ENCODE measurements around the gene PARD3.

Gene PARD3

DNA sequence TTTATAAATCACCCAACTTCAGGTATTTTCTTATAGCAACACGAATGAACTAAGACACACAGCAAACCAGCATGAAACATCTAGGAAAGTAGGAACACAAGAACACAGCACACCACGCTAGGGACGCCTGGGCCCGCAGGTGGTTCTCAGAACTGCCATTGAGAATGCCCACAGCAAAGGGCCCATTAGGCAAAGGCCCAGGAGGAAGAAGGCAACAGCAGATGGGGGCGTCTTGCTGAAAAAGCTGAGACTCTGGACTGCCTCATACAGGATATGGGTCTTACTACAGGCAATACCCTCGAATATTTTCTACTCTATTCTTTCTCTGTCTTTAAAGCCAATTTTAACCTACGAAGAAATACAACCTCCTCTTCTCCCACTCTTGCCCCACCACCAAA lies 77.3 kb downstream of the PARD3 start:
- Histone ChIP-seq H3K4me3 (replicated peaks; ENCODE audit: low read depth, low read length) (no peak overlapping the region), H3K27me3 (replicated peaks; ENCODE audit: control insufficient read depth, insufficient read depth, low read length) (no peaks in the 10 kb centered on the region; the same call in 1 of the 2 replicates), H3K36me3 (ENCODE audit: control insufficient read depth, insufficient read depth, low read length) (no peaks in the 10 kb centered on the region)
- TF ChIP-seq, protein P1, sequence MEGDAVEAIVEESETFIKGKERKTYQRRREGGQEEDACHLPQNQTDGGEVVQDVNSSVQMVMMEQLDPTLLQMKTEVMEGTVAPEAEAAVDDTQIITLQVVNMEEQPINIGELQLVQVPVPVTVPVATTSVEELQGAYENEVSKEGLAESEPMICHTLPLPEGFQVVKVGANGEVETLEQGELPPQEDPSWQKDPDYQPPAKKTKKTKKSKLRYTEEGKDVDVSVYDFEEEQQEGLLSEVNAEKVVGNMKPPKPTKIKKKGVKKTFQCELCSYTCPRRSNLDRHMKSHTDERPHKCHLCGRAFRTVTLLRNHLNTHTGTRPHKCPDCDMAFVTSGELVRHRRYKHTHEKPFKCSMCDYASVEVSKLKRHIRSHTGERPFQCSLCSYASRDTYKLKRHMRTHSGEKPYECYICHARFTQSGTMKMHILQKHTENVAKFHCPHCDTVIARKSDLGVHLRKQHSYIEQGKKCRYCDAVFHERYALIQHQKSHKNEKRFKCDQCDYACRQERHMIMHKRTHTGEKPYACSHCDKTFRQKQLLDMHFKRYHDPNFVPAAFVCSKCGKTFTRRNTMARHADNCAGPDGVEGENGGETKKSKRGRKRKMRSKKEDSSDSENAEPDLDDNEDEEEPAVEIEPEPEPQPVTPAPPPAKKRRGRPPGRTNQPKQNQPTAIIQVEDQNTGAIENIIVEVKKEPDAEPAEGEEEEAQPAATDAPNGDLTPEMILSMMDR (IDR thresholded peaks at IDR 0.05; ENCODE audit: insufficient read depth, low read length, poor library complexity, severe bottlenecking) = no peak
- no peak for DNase-seq (ENCODE audit: extremely low read depth, insufficient read length)

DNA sequence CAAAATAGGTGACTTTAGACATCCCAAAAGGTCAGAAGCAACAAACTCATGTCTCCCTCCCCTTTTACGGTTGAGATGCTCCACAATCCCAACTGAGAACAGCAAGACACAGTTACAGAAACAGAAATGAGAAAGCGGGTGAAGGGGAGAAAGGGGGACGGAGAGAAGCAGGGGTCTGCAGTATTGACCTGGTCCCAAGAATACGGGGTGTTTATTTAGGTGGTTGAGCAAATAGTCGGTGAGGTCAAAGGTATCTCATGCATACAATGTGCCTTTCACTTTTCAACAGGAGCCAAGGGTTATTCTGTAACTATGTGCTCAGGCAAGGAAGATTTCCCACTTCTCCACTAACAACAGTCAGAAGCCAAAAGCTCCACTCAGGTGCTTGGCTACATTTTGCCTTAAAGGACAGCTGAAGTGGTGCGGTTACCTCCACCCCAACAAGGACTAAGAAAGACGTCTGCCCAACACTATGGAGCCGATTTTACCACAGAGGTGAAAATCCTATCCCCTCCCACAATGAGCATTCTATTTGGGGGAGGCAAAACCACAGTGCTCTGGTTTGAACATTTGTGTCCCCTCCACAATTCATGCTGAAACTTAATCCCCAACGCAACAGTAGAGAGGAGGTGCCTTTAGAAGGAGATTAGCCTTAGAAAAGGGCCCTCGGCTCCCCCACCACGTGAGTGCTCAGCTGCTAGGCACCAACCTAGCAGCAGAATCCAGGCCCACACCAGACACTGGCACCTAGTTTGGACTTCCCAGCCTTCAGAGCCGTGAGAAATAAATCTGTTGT lies 77.9 kb downstream of the PARD3 start:
- DNase-seq (ENCODE audit: extremely low read depth, insufficient read length) = no peak
- TF ChIP-seq, protein P1 (IDR thresholded peaks at IDR 0.05; ENCODE audit: insufficient read depth, low read length, poor library complexity, severe bottlenecking) = no peak
- Histone ChIP-seq H3K4me3 (replicated peaks; ENCODE audit: low read depth, low read length) (no peak overlapping the region), H3K36me3 (ENCODE audit: control insufficient read depth, insufficient read depth, low read length) (no peaks in the 10 kb centered on the region), H3K27me3 (replicated peaks; ENCODE audit: control insufficient read depth, insufficient read depth, low read length) (no peaks in the 10 kb centered on the region; the same call in 1 of the 2 replicates)

DNA sequence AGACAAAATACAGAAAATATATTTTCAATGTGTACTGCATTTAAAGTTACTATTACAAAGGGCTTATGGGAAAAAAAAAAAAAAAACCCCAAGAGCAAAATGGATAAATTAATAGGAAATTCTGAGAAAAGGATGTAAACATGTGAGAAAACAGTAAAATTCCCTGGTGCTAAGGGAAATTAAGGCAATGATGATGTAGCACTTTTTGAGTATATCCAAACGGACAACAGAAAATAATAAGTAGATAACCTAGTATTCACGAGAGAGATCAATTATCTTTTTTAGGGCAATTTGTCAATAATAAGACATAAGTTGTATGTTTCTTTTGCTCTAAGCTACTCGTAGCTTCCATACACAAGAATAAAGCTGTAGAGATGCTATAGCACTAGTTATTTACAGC lies 80.2 kb downstream of the PARD3 start:
- Histone ChIP-seq H3K36me3 (ENCODE audit: control insufficient read depth, insufficient read depth, low read length) (no peaks in the 10 kb centered on the region), H3K4me3 (replicated peaks; ENCODE audit: low read depth, low read length) (no peak overlapping the region), H3K27me3 (replicated peaks; ENCODE audit: control insufficient read depth, insufficient read depth, low read length) (no peaks in the 10 kb centered on the region; the same call in 1 of the 2 replicates)
- TF ChIP-seq, protein P1 (IDR thresholded peaks at IDR 0.05; ENCODE audit: insufficient read depth, low read length, poor library complexity, severe bottlenecking) = no peak
- DNase-seq (ENCODE audit: extremely low read depth, insufficient read length) = no peak

- no peak for DNase-seq (ENCODE audit: extremely low read depth, insufficient read length)
- Histone ChIP-seq H3K27me3 (replicated peaks; ENCODE audit: control insufficient read depth, insufficient read depth, low read length) (no peaks in the 10 kb centered on the region), H3K36me3 (ENCODE audit: control insufficient read depth, insufficient read depth, low read length) (no peaks in the 10 kb centered on the region), H3K4me3 (replicated peaks; ENCODE audit: low read depth, low read length) (no peak overlapping the region)
- TF ChIP-seq, protein P1 (IDR thresholded peaks at IDR 0.05; ENCODE audit: insufficient read depth, low read length, poor library complexity, severe bottlenecking) = peak; percentile 39
Observed at GRCh38 chr10:34732926-34733325, 82.2 kb downstream of the PARD3 start.

DNA sequence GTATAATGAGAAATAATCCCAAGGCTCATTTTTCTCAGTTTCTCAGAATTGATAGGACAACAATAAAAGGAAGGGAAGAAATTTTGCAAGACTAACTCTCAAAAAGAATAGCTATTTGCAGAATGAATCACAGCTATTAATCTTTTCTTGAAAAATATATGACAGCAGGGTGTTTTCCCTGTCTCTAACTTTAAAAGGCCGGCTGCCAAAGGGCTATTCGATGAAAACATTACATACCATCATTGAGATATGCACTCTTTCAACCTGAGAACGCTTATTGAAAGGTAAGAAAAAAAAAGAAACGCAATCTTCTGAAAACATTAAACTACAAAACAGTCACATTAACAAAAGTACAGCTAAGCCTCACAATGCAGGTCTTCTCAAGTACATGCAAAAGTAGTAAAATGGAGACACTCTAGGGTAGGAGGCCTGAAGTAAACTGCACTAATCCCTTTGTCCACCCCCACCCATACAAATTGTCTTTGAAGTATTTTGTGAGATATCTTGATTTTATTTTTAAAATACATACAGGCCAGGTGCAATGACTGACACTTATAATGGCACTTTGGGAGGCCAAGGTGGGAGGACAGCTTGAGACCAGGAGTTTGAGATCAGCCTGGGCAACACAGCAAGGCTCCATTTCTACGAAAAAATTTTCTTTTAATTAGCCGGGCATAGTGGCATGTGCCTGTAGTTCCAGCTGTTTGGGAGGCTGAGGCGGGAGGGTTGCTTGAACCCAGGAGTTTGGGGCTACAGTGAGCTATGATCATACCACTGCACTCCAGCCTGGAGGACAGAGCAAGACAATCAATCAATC lies 83.0 kb downstream of the PARD3 start:
- Histone ChIP-seq H3K27me3 (replicated peaks; ENCODE audit: control insufficient read depth, insufficient read depth, low read length) (no peaks in the 10 kb centered on the region), H3K4me3 (replicated peaks; ENCODE audit: low read depth, low read length) (no peak overlapping the region), H3K36me3 (ENCODE audit: control insufficient read depth, insufficient read depth, low read length) (no peaks in the 10 kb centered on the region)
- no peak for DNase-seq (ENCODE audit: extremely low read depth, insufficient read length)
- TF ChIP-seq, protein P1 (IDR thresholded peaks at IDR 0.05; ENCODE audit: insufficient read depth, low read length, poor library complexity, severe bottlenecking) = no peak

Measured in GM06990 (cell line).